Activated T-helper 17 cell treated with anti-CD3 and anti-CD28 coated beads, Interleukin-2, amount 50 U/mL, for 72 hours (primary cell): ENCODE data around the gene TACC3. TPM values are rescaled to one million over a fixed set of nuclear protein-coding genes. Genes with fewer than 3 reads are reported as not detected.
A peak's percentile ranks its signal among the peaks of the same experiment; 100 is the strongest.

ENCODE experiments used
- ATAC-seq: fragments of 150-1000 bp; cut with Tn5 transposase; replicated peaks from 2 replicates; pipeline ENCODE4 v1.10.0; 2021; ENCODE audit warnings: mild to moderate bottlenecking, moderate library complexity
- H3K27ac Mint-ChIP-seq: one replicate; pipeline ENCODE4 v1.8.0; 2022; ENCODE audit warnings: mixed read lengths
- H3K27me3 Mint-ChIP-seq: one replicate; pipeline ENCODE4 v1.8.0; 2022; ENCODE audit warnings: mixed read lengths
- H3K36me3 Mint-ChIP-seq: one replicate; pipeline ENCODE4 v1.8.0; 2022; ENCODE audit warnings: low read depth, mild to moderate bottlenecking, mixed read lengths
- H3K4me1 Mint-ChIP-seq: one replicate; pipeline ENCODE4 v1.8.0; 2022; ENCODE audit warnings: mixed read lengths
- H3K4me3 Mint-ChIP-seq: one replicate; pipeline ENCODE4 v1.8.0; 2022; ENCODE audit warnings: mild to moderate bottlenecking, mixed read lengths
- H3K9me3 Mint-ChIP-seq: one replicate; pipeline ENCODE4 v1.8.0; 2022; ENCODE audit warnings: mixed read lengths
- total RNA-seq, 2 donors: library from RNA; stranded (reverse); gene quantifications; one replicate each; pipeline ENCODE4 v1.2.3, GENCODE V29; 2022

TACC3 gene
- total RNA-seq, 2 donors from 2014 or later = 151 to 204 TPM

DNA sequence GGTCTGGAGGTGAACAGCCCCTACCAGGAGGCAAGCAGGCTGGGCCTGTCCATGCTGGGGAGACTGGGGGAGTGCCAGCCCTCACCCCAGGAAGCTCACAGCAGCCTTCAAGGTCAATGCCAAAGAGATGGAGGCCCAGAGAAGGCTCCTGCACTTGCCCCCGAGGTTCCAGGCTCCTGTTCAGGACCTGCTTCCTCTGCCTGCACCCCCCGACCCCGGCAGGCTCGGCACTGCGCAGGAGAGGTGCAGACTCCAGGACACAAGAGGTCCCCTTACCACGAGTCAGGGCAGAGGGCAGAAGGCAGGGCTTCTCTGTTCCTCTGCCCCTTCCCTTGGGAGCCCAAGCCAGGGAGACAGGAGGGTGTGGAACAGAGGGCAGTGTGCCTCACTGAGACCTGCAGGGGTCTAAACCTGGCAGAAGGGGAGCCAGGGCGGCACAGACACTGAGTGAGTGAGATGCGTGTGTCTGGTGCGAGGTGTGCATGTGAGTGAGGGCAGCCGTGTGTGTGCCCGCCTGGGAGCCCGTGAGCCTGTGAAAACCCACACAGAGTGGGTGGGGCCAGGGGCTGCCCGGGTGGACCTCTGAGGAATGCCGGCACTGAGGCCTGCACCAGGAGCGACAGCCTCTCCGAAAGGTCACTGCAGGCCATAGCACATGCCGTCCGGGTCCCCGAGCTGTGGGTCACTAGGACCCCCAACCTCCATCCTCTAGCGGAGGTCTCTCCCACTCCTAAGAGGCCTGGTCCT is 41.1 kb downstream of the TACC3 start:
- no peak overlapping the region for H3K27ac Mint-ChIP-seq
- H3K9me3 Mint-ChIP-seq = no peaks in the 10 kb centered on the region
- H3K27me3 Mint-ChIP-seq = peaks cover 6% of the 10 kb centered on the region
- H3K36me3 Mint-ChIP-seq = no peaks in the 10 kb centered on the region
- H3K4me3 Mint-ChIP-seq = no peak overlapping the region
- no peaks in the 10 kb centered on the region for H3K4me1 Mint-ChIP-seq
- ATAC-seq = no peak

GRCh38 chr4:1763070-1763549 is 41.8 kb downstream of the TACC3 start:
- no peak for ATAC-seq
- H3K4me1 Mint-ChIP-seq = no peaks in the 10 kb centered on the region
- H3K4me3 Mint-ChIP-seq = no peak overlapping the region
- H3K36me3 Mint-ChIP-seq = no peaks in the 10 kb centered on the region
- no peak overlapping the region for H3K27ac Mint-ChIP-seq
- H3K9me3 Mint-ChIP-seq = no peaks in the 10 kb centered on the region
- H3K27me3 Mint-ChIP-seq = peaks cover 6% of the 10 kb centered on the region

GRCh38 chr4:1763550-1764080 is 42.3 kb downstream of the TACC3 start:
- ATAC-seq = no peak
- Mint-ChIP-seq H3K4me1 (no peaks in the 10 kb centered on the region), H3K36me3 (no peaks in the 10 kb centered on the region), H3K9me3 (no peaks in the 10 kb centered on the region), H3K4me3 (no peak overlapping the region), H3K27ac (no peak overlapping the region), H3K27me3 (peaks cover 6% of the 10 kb centered on the region)

- H3K9me3 Mint-ChIP-seq = no peaks in the 10 kb centered on the region
- H3K4me1 Mint-ChIP-seq = no peaks in the 10 kb centered on the region
- H3K27ac Mint-ChIP-seq = no peak overlapping the region
- no peak for ATAC-seq
- H3K36me3 Mint-ChIP-seq = no peaks in the 10 kb centered on the region
- peaks cover 6% of the 10 kb centered on the region for H3K27me3 Mint-ChIP-seq
- H3K4me3 Mint-ChIP-seq = no peak overlapping the region
These were observed 43.3 kb downstream of the TACC3 start for GRCh38 chr4:1764670-1765069.

- ATAC-seq = no peak
- Mint-ChIP-seq H3K4me3 (no peak overlapping the region), H3K27me3 (peaks cover 6% of the 10 kb centered on the region), H3K9me3 (no peaks in the 10 kb centered on the region), H3K27ac (no peak overlapping the region), H3K4me1 (no peaks in the 10 kb centered on the region), H3K36me3 (no peaks in the 10 kb centered on the region)
These were observed 44.2 kb downstream of the TACC3 start for GRCh38 chr4:1765409-1766072.

GRCh38 chr4:1766106-1767060 is 45.1 kb downstream of the TACC3 start:
- ATAC-seq = no peak
- Mint-ChIP-seq H3K4me1 (no peaks in the 10 kb centered on the region), H3K27me3 (peaks cover 6% of the 10 kb centered on the region), H3K9me3 (no peaks in the 10 kb centered on the region), H3K36me3 (no peaks in the 10 kb centered on the region), H3K27ac (no peak overlapping the region), H3K4me3 (no peak overlapping the region)

GRCh38 chr4:1767061-1767769 is 45.9 kb downstream of the TACC3 start:
- peaks cover 6% of the 10 kb centered on the region for H3K27me3 Mint-ChIP-seq
- no peak overlapping the region for H3K4me3 Mint-ChIP-seq
- no peaks in the 10 kb centered on the region for H3K36me3 Mint-ChIP-seq
- H3K9me3 Mint-ChIP-seq = no peaks in the 10 kb centered on the region
- no peak overlapping the region for H3K27ac Mint-ChIP-seq
- H3K4me1 Mint-ChIP-seq = no peaks in the 10 kb centered on the region
- peak; percentile 5 for ATAC-seq

GRCh38 chr4:1767770-1768366 is 46.5 kb downstream of the TACC3 start:
- Mint-ChIP-seq H3K27me3 (peaks cover 6% of the 10 kb centered on the region), H3K4me1 (no peaks in the 10 kb centered on the region), H3K27ac (no peak overlapping the region), H3K4me3 (peak overlapping the region; percentile 30), H3K36me3 (no peaks in the 10 kb centered on the region), H3K9me3 (no peaks in the 10 kb centered on the region)
- ATAC-seq = peak; percentile 39

GRCh38 chr4:1768367-1769034 is 47.2 kb downstream of the TACC3 start:
- H3K27ac Mint-ChIP-seq = no peak overlapping the region
- no peaks in the 10 kb centered on the region for H3K4me1 Mint-ChIP-seq
- ATAC-seq = no peak
- H3K4me3 Mint-ChIP-seq = peak overlapping the region; percentile 30
- H3K27me3 Mint-ChIP-seq = peaks cover 6% of the 10 kb centered on the region
- H3K9me3 Mint-ChIP-seq = no peaks in the 10 kb centered on the region
- H3K36me3 Mint-ChIP-seq = no peaks in the 10 kb centered on the region

DNA sequence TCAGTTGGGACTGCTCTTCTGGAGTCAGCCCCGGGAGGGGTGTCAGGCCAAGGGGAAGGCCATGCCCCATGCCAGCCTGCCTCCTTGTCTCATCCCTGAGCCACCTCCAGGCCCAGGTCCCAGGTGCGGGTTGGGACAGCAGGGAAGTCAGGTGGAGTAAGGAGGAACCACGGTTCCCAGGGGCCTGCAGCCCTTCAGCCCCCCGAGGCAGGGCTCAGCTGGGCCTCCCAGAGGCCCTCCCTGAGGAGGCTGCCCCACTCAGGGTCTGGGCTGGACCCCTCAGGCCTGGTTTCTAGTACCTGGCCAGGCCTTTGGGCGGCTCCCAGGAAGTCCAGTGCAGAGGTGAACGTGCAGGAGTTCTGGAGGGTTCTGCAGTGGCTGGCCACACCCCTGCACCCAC is 48.4 kb downstream of the TACC3 start:
- no peaks in the 10 kb centered on the region for H3K9me3 Mint-ChIP-seq
- H3K27ac Mint-ChIP-seq = no peak overlapping the region
- peaks cover 6% of the 10 kb centered on the region for H3K27me3 Mint-ChIP-seq
- H3K36me3 Mint-ChIP-seq = no peaks in the 10 kb centered on the region
- ATAC-seq = no peak
- H3K4me1 Mint-ChIP-seq = no peaks in the 10 kb centered on the region
- H3K4me3 Mint-ChIP-seq = no peak overlapping the region

GRCh38 chr4:1770245-1770644 is 48.9 kb downstream of the TACC3 start:
- Mint-ChIP-seq H3K36me3 (no peaks in the 10 kb centered on the region), H3K27ac (no peak overlapping the region), H3K27me3 (peaks cover 3% of the 10 kb centered on the region), H3K4me1 (no peaks in the 10 kb centered on the region), H3K4me3 (no peak overlapping the region), H3K9me3 (no peaks in the 10 kb centered on the region)
- no peak for ATAC-seq

- no peaks in the 10 kb centered on the region for H3K27me3 Mint-ChIP-seq
- no peak overlapping the region for H3K4me3 Mint-ChIP-seq
- no peaks in the 10 kb centered on the region for H3K36me3 Mint-ChIP-seq
- H3K27ac Mint-ChIP-seq = no peak overlapping the region
- no peak for ATAC-seq
- H3K4me1 Mint-ChIP-seq = no peaks in the 10 kb centered on the region
- no peaks in the 10 kb centered on the region for H3K9me3 Mint-ChIP-seq
These were observed 49.5 kb downstream of the TACC3 start for GRCh38 chr4:1770791-1771231.
